ENCODE measurements around the gene TRIM69.
A peak's percentile ranks its signal among the peaks of the same experiment; 100 is the strongest.
"Not testable (repeated sequence)": the region's sequence is repeated elsewhere in the genome, so short reads cannot be mapped to it uniquely, and the experiment has no call there.

Gene TRIM69

DNA sequence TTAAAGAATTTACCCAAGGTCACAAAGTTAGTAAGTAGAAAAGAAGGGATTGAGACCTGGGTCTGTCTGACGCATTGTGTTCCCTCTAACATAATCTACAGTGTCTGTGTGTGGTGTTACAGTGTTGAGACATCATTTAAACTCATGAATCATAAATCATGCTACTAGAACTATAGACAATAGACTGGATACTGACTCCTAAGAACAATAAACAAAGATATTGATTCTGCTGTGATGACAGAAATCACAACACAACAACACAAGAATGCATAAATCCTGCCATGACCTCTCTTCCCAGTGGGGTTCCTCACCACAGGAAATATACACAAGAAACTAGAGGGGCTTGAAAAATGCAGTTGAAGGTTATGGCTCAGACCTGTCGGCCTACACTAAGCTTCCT is 44.3 kb downstream of the TRIM69 start:
- no peaks in the 10 kb centered on the region for H3K9me2 ChIP-seq (replicated peaks; ENCODE audit: insufficient read depth, low read length)
- no peaks in the 10 kb centered on the region for H3K79me2 ChIP-seq (ENCODE audit: insufficient read depth, low read length)
- H3K27ac ChIP-seq (ENCODE audit: low read depth, low read length): no peak overlapping the region
- H3K36me3 ChIP-seq (ENCODE audit: low read length): no peaks in the 10 kb centered on the region
- H4K20me1 ChIP-seq (ENCODE audit: low read depth, low read length): no peaks in the 10 kb centered on the region
- no peaks in the 10 kb centered on the region for H3K9me3 ChIP-seq (ENCODE audit: insufficient read depth, low read length)
- H3K27me3 ChIP-seq (ENCODE audit: low read length): no peaks in the 10 kb centered on the region
- no peak overlapping the region for H3K4me2 ChIP-seq (ENCODE audit: low read depth, low read length, poor library complexity, severe bottlenecking)
- no peak overlapping the region for H3K4me3 ChIP-seq (ENCODE audit: insufficient read depth, low read length, poor library complexity, severe bottlenecking)
- H2AFZ ChIP-seq (ENCODE audit: low read depth, low read length, severe bottlenecking): no peak overlapping the region
- no peak for TF ChIP-seq EZH2phosphoT487 (conservative IDR thresholded peaks at IDR 0.05; ENCODE audit: low read length)
- TF ChIP-seq, protein P1, sequence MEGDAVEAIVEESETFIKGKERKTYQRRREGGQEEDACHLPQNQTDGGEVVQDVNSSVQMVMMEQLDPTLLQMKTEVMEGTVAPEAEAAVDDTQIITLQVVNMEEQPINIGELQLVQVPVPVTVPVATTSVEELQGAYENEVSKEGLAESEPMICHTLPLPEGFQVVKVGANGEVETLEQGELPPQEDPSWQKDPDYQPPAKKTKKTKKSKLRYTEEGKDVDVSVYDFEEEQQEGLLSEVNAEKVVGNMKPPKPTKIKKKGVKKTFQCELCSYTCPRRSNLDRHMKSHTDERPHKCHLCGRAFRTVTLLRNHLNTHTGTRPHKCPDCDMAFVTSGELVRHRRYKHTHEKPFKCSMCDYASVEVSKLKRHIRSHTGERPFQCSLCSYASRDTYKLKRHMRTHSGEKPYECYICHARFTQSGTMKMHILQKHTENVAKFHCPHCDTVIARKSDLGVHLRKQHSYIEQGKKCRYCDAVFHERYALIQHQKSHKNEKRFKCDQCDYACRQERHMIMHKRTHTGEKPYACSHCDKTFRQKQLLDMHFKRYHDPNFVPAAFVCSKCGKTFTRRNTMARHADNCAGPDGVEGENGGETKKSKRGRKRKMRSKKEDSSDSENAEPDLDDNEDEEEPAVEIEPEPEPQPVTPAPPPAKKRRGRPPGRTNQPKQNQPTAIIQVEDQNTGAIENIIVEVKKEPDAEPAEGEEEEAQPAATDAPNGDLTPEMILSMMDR (IDR thresholded peaks at IDR 0.05; ENCODE audit: insufficient read depth, low read length, poor library complexity, severe bottlenecking): no peak
- H3K9ac ChIP-seq (ENCODE audit: low read length): no peak overlapping the region
- H3F3A ChIP-seq (ENCODE audit: insufficient read depth): no peaks in the 10 kb centered on the region

DNA sequence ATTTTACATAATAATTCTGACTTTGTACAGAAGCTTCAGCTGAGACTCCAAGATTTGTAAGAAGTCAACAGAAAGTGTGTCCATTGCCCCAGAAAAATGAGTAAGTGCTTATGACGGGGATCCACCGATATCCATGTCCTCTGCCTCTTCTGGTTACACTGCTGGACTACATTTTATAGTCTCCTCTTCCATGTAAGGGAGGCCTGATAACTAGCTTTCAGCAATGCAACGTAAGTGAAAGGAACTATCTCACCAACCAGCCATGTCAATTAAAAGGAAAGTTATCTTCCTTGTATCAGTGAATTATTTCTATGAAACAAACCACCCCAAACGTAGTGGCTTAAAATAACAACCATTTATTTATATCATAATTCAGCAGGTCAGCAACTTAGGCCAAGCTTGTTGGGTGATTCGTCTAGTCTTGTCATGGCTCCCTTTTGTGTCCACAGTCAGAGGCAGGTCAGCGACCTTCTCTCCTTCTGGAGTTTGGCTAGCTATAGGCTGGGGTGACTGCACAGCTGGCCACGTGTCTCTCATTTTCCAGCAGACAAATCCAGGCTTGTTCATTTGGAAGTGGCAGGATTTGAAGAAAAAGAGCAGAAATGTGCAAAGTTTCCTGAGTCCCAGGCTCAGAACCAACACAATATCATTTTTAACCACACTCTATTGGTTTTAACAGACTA is 44.9 kb downstream of the TRIM69 start:
- TF ChIP-seq, protein P1 (IDR thresholded peaks at IDR 0.05; ENCODE audit: insufficient read depth, low read length, poor library complexity, severe bottlenecking): no peak
- TF ChIP-seq EZH2phosphoT487 (conservative IDR thresholded peaks at IDR 0.05; ENCODE audit: low read length): no peak
- Histone ChIP-seq H3K27me3 (ENCODE audit: low read length) (no peaks in the 10 kb centered on the region), H3K27ac (ENCODE audit: low read depth, low read length) (no peak overlapping the region), H3K9me2 (replicated peaks; ENCODE audit: insufficient read depth, low read length) (no peaks in the 10 kb centered on the region), H3K36me3 (ENCODE audit: low read length) (no peaks in the 10 kb centered on the region), H4K20me1 (ENCODE audit: low read depth, low read length) (no peaks in the 10 kb centered on the region), H3K4me3 (ENCODE audit: insufficient read depth, low read length, poor library complexity, severe bottlenecking) (no peak overlapping the region), H3K9ac (ENCODE audit: low read length) (no peak overlapping the region), H3K4me2 (ENCODE audit: low read depth, low read length, poor library complexity, severe bottlenecking) (no peak overlapping the region), H3F3A (ENCODE audit: insufficient read depth) (no peaks in the 10 kb centered on the region), H3K79me2 (ENCODE audit: insufficient read depth, low read length) (no peaks in the 10 kb centered on the region), H2AFZ (ENCODE audit: low read depth, low read length, severe bottlenecking) (no peak overlapping the region), H3K9me3 (ENCODE audit: insufficient read depth, low read length) (no peaks in the 10 kb centered on the region)

DNA sequence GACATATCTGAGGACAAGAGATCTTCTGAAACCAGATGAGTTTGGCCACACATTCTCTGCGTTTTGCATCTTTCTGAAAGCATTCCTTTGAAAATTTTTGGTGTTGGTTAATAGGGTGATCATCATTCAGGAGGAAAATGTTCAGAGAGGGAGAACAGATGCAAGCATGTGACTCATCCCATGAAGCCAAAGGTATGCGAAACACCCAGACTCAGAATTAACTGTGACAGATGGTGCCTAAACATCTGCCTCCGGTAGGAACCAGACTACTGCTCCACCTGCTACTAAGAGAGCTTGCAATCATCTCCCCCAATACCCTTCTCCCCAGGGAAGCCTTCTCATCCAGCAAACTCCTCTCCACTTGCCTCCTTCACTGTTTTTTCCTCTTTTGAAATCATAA is 46.2 kb downstream of the TRIM69 start:
- Histone ChIP-seq H3K27ac (ENCODE audit: low read depth, low read length) (no peak overlapping the region), H4K20me1 (ENCODE audit: low read depth, low read length) (no peaks in the 10 kb centered on the region), H3K4me2 (ENCODE audit: low read depth, low read length, poor library complexity, severe bottlenecking) (no peak overlapping the region), H3K9me2 (replicated peaks; ENCODE audit: insufficient read depth, low read length) (no peaks in the 10 kb centered on the region), H3K27me3 (ENCODE audit: low read length) (no peaks in the 10 kb centered on the region), H3K9ac (ENCODE audit: low read length) (no peak overlapping the region), H3K4me3 (ENCODE audit: insufficient read depth, low read length, poor library complexity, severe bottlenecking) (no peak overlapping the region), H3K36me3 (ENCODE audit: low read length) (no peaks in the 10 kb centered on the region), H3K79me2 (ENCODE audit: insufficient read depth, low read length) (no peaks in the 10 kb centered on the region), H2AFZ (ENCODE audit: low read depth, low read length, severe bottlenecking) (no peak overlapping the region), H3F3A (ENCODE audit: insufficient read depth) (no peaks in the 10 kb centered on the region), H3K9me3 (ENCODE audit: insufficient read depth, low read length) (no peaks in the 10 kb centered on the region)
- TF ChIP-seq, protein P1 (IDR thresholded peaks at IDR 0.05; ENCODE audit: insufficient read depth, low read length, poor library complexity, severe bottlenecking): no peak
- TF ChIP-seq EZH2phosphoT487 (conservative IDR thresholded peaks at IDR 0.05; ENCODE audit: low read length): no peak

DNA sequence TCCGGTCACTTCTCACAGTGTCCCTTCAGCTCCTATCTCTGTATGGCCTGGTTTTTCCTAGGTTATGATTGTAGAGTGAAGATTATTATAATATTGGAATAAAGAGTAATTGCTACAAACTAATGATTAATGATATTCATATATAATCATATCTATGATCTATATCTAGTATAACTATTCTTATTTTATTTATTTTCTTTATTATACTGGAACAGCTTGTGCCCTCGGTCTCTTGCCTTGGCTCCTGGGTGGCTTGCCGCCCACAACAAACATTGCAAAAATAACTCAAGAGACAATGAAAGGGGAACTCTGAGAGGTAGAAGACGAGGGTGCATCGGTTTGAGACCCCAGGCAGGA is 48.6 kb downstream of the TRIM69 start:
- H3K4me3 ChIP-seq (ENCODE audit: insufficient read depth, low read length, poor library complexity, severe bottlenecking); H3K79me2 ChIP-seq (ENCODE audit: insufficient read depth, low read length); H3K27ac ChIP-seq (ENCODE audit: low read depth, low read length); H4K20me1 ChIP-seq (ENCODE audit: low read depth, low read length); H3K9ac ChIP-seq (ENCODE audit: low read length); H3K36me3 ChIP-seq (ENCODE audit: low read length); H3K9me2 ChIP-seq (replicated peaks; ENCODE audit: insufficient read depth, low read length); H3K9me3 ChIP-seq (ENCODE audit: insufficient read depth, low read length); H3F3A ChIP-seq (ENCODE audit: insufficient read depth); H3K27me3 ChIP-seq (ENCODE audit: low read length); H2AFZ ChIP-seq (ENCODE audit: low read depth, low read length, severe bottlenecking): not testable (repeated sequence)
- peak overlapping the region; percentile 65 for H3K4me2 ChIP-seq (ENCODE audit: low read depth, low read length, poor library complexity, severe bottlenecking)
